ENCODE measurements around the gene SLC5A7.

The SLC5A7 gene

DNA sequence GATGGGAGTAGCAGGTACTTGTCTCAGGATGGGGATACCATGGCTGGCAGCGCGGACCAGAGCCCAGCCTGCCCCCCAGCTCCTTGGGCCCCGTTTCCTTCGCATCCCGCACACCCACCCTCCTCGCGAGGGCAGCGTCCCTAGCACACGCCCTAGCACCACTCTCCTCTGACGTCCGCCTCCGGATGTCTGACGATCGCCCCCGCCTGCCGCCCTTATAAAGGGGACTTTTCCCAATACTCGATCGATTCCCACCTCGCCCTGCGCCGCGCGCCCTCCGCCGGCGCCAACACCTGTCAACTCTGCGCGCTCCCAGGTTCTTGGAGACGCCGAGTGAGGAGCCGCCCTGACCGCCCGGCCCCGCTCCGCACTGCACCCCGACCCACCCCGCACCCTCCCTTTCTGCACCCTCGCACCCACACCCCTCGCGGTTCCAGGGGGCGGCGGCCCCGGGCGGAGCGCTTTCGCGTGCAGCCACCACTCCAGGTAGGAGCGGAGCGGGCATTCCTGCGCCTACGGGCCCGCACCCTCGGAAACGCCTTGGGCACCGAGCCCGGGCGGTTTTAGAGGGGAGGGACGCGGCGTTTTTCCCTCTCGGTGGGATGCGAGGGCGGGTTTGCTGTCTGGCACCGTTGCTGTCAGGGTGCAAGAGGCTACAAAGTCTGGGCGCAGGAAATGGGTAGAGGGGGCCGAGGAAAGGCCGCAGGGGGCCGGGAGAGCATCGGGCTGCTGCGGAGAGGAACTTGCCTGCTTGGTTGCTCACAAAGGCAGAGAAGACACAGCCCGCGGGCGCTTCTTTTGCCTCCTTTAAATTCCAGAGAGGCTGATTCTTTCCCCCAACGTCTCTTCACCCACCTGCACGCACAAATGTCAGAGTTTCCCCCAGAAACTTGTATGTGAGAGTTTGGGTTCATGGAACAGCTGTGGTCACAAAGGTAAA is at the start of gene SLC5A7:
Gene SLC5A7, plus strand, starts transcription at position 247 of the 940 bp plus-strand sequence. CDS start 1,632 bp downstream, outside the sequence.
- no peak for FAIRE-seq

- no peak for FAIRE-seq
Observed at GRCh38 chr2:107961395-107961794, 24.9 kb upstream of the SLC5A7 start.

GRCh38 chr2:107964185-107964584 is 22.1 kb upstream of the SLC5A7 start:
- no peak for FAIRE-seq

DNA sequence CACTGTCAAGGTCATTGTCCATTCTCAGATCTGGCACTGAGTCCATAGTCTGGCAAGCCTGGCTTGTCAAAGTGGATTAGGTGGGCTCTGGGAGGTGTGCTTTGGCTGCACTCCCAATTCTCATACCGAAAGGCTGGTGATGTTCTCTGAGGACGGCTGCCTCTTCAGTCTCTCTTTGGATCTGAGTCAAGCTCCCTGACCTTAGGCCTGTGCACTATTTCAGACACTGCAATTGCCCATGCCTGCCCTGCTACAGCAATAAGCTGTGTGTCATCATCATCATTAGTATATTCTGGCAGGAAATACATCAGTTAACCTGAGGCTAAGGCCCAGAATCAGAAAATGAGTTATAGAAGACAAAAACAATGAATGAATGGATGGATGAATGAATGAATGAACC is 1.6 kb upstream of the SLC5A7 start:
- no peak for FAIRE-seq

DNA sequence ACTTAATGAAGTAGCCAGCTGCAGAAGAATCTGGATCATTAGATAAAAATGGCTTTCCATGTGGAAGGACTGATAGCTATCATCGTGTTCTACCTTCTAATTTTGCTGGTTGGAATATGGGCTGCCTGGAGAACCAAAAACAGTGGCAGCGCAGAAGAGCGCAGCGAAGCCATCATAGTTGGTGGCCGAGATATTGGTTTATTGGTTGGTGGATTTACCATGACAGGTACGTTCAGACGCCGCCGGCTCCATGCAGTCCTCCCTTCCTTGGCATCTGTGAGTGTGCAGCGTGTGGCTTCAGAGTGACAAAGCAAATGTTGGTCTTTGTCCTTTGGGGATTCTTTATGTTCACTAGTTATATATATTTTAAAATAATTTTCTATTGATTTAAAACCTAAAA is 1.8 kb downstream of the SLC5A7 start:
- no peak for FAIRE-seq

DNA sequence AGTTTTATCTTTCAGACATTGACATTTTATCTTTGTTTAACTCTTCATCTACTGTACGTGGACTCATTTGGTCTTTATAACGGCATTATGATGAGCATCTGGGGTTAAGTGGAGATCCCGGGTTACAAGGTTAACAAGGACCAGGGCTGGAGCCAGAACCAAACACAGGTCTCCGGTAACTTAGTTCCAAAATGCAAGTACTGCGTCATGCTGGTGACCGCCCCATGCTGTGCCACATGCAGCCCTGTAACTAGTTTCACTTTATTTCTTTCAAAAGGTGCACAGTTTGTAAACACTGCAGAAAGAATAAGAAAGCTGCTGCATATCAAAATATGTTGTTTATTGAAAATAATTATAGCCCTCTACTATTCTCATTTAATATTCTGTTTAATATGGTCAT is 3.1 kb downstream of the SLC5A7 start:
- no peak for FAIRE-seq

DNA sequence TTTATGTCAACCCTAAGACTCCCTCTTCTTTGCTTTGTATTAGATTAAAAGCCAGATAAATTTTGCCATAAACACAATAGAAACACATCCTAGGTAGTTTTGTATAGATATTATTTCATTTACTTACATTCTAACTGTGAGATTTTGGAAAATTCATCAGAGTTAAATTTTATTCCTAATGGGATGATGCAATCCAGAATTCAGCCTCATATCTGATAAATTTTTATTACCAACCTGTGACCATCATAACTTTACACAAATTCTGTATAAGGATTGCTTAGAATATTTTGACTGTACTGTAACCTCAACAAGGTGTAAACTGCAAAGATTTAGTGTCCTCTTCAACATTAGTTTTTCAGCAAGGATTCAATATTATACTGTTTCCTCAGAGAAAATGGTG is 4.4 kb downstream of the SLC5A7 start:
- FAIRE-seq: no peak

GRCh38 chr2:107992069-107992468 is 5.7 kb downstream of the SLC5A7 start:
- no peak for FAIRE-seq

- no peak for FAIRE-seq
Observed at GRCh38 chr2:107999158-107999557, 12.8 kb downstream of the SLC5A7 start.

DNA sequence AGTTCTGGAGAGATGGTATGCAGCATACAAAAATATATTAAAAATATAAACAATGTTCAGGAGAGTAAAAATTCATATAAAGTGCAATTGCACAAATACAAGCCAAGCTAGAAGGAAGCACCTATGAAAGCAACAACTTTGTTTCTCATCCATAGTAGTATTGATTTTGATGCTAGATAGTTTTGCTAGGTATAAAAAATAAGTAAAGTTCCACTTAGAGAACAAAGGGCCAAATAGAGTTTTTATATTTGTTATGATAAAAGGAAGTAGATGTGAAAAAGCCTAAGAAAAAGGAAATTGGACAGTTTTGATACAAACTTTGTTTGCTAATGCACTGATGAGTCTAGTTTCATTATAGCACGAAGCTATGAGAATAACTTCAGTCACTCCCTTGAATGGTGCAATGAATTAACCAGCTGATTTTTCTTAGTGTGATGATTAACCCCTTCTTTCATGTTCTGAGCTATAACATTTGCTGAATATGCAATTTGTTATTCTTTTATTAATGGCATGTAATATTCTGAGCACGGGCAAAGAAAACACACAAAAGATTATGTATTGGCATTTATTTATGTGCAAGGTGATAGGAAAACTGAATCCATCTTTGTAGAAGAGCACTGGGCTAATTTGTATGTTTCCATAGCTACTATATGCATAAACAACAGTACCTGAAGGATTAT is 24.7 kb downstream of the SLC5A7 start:
- FAIRE-seq: no peak

- no peak for FAIRE-seq
Observed at GRCh38 chr2:108013305-108013704, 27.0 kb downstream of the SLC5A7 start.

- no peak for FAIRE-seq
Observed at GRCh38 chr2:108022628-108023027, 36.3 kb downstream of the SLC5A7 start.

DNA sequence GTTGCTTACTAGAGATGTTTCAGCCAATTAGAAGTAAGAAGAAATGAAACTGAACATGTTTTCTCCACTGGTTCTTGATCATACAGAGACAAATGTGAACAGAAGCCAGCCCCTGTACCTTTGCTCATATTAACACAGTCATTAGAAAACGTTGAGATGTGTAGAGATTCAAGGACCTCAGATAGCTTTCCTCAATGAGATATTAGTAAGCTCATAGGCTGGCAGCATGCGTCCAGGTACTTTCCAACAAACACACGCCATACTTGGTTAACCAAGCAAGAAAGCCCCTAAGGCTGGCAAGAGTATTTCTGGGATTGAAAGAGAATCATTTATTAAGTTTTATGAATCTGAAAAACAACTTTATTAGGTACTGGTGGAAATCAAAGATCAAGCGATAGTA is 37.5 kb downstream of the SLC5A7 start:
- FAIRE-seq: no peak

DNA sequence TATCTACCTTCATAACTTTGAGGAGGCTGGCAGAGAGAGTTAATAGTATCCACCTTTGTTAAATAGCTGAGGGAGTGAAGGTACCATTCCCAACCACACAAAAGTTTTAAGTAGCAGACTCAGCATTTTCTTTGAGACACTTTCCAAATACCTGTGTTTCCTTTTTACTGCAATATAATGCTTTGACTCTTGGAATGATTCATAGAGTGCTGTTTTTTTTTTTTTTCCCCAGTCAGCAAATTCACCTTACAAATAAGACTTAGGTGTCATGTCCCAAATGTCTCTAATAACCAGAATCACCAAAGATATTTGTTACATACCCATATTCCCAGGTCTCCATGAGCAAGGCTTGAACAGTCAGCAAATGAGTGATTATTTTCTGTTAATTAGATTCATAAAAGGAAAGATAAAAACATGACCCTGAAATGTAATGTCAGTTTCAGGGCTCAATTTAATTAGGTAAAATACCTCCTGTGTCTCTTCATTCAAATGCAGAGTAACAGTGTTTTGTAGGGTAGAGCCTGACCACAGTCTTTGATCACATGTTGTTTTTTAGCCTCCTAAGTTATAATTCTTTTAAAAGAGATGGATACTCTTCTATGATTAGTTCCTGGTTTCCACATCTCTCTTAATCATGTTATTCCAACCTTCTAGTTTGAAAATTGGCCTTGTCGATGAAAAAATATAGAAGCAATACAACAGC is 39.9 kb downstream of the SLC5A7 start:
- no peak for FAIRE-seq

DNA sequence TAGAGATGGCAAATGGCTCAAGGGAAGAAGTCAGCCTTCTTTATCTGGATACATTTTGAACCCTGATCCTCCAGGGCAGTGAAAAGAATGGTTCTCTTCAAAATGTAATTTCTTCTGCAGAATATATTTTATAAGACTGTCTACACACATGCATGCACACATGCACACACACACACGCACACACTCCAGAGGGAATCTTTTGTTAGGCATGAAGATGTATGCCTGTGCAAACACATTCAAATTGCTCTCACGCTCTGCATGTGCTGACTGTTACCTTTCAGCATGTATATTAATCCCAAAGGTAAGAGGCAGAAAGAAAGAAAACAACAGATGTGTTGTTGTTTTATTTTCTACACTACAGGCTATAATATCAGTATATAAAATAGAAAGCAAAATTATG is 43.2 kb downstream of the SLC5A7 start:
- no peak for FAIRE-seq

- no peak for FAIRE-seq
Observed at GRCh38 chr2:108029912-108030311, 43.6 kb downstream of the SLC5A7 start.

GRCh38 chr2:108031471-108031941 is 45.2 kb downstream of the SLC5A7 start:
- no peak for FAIRE-seq

DNA sequence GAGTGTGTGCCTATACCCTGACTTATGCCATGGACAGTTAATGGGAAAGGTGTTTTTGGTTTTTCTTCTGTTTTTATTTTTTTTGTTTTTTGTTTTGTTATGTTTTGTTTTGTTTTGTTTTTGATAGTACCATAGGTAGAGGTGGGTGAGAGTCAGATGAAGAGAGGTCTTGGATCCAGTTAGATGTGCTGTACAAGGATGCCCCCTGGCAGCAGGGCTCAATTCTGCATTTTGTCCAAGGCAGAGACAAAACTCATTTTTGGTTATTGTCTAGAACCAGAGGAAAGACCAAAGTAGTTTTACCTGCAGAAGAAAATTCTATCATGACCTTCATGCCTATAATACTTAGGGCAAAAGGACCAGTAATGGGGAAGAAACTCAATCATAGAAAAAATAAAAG is 48.5 kb downstream of the SLC5A7 start:
- FAIRE-seq: no peak

DNA sequence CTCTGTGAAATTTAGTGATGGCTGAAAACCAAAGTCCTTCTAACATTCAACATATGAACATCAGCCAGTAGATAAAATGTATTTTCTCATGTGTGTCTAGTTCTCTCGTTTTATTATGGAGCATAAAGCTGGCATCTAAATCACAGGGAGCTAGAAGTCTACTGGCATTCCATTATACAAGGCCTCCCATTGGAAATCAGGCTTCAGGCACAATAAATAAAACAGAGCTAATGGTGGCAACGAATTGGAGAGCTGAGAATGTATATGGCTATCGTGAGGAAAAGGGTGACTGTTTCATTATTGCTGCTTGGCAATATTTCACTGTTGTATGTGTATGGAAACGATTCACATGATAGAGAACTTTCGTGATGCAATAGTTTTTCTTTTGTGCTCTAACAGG is 62.4 kb downstream of the SLC5A7 start:
- FAIRE-seq: no peak

DNA sequence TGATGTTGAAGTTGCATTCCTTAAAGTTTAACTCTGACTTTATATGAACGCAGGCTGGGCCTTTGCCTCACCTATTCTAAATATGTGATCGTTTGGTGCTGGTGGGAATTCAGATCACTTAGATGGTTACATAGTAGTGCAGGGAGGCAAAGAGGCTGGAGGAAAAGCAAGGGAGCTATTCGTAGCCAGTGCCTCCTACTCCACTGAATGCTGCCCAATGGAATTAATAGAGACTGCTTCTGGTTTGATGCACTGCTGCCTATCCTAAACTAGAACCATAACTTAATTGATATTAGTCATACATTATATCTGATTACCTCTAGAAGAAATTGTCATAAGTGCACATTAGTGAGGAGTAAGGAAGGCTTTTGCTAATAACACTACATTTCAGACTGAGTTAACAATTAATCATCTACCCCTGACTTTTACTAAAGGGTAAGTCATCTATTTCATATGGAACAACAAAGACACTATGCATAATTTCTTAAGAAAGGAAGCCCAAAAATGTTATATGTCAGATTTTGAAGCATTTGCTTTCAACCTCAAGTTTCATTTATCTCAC is 72.3 kb downstream of the SLC5A7 start:
- FAIRE-seq: no peak

- no peak for FAIRE-seq
Observed at GRCh38 chr2:108061439-108062042, 75.2 kb downstream of the SLC5A7 start.
